Right ventricle myocardium inferior (tissue), 1 donor: ENCODE results near the gene SLC35D2. TPM values are rescaled to one million over a fixed set of nuclear protein-coding genes. Genes with fewer than 3 reads are reported as not detected.
A peak's percentile ranks its signal among the peaks of the same experiment; 100 is the strongest.
"Not testable (repeated sequence)": the region's sequence is repeated elsewhere in the genome, so short reads cannot be mapped to it uniquely, and the experiment has no call there.

Source experiments
- ATAC-seq: fragments of 200-7000 bp; cut with Tn5 transposase; one replicate; pipeline ENCODE4 v1.9.1; 2020; ENCODE audit warnings: mild to moderate bottlenecking, moderate library complexity
- DNase-seq: peaks from one replicate; pipeline ENCODE4 v3.0.0; 2021; ENCODE audit errors: missing footprints
- intact Hi-C: fragments of 100-400 bp; cut with DNase I; formaldehyde crosslinking; loops from one replicate; pipeline ENCODE4 v1.11.0; 2022
- total RNA-seq: library from RNA; stranded (reverse); fragmentation: NEBNext Ultra II Directional; extraction: Animal tissue kit (Norgen Biotek cat#: 25700); gene quantifications from one replicate; pipeline ENCODE4 v1.2.1, GENCODE V29; 2021
- donor health status: DM: no; HTN: yes; CAD: no; lungs with severe emphysema.

SLC35D2 gene
- total RNA-seq, 1 donor from 2014 or later: 14.7 TPM

DNA sequence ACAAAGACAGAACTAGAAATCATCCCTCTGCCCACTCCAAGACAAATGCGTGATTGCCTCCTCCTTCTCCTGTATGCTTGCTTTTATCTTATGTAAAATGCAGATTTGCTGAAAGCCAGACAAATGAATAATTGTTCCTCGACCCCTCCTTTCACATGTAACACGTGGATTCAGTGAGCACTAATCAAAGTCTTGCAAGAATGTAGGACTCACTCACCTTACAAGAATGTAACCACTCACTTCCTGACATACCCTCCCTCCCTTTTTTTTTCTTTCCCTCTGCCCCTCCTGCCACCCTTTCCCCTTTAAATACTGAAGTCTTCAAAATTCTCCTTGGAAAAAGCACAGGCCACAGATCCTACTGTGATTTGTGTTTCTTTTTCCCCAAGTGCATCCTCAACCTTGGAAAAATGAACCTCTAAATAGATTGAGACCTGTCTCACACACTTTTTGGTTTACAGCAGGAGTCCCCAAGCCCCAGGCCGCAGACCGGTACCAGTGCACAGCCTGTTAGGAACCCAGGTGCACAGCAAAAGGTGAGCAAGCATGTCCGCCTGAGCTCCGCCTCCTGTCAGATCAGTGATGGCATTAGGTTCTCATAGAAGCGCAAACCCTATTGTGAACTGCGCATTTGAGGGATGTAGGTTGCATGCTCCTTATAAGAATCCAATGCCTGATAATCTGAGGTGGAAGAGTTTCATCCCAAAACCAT is 52.1 kb downstream of the SLC35D2 start:
- intact Hi-C loops: no loop called here
- ATAC-seq: no peak

DNA sequence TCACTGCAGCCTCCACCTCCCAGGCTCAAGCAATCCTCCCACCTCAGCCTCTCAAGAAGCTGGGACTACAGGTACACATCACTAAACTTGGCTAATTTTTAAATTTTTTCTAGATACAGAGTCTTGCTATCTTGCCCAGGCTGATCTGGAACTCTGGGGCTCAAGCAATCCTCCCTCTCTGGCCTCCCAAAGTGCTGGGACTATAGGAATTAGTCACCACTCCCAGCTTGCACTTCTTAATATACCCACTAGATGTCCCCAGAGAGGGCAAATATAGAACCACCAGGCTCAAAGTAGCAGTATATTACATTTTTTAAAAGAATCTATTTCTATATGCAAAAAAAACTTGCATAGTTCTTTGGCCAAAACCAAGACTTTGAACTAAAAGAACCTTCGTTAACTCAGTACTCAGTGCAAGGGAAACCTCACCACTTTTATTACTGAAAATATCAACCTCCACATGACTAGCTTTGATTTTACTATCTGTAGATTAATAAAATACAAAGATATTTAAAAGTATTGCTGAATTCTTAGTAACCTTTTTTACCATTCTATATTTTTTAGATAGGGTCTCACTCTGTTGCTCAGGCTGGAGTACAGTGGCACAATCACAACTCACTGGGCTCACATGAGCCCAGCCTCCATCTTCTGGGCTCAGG is 55.7 kb downstream of the SLC35D2 start:
- DNase-seq (no peak), ATAC-seq (peak; percentile 62)
- intact Hi-C loops: loop anchor here (2.0 kb wide), 2 partner anchors 55 to 339 kb away; partner anchors contain the start of gene SLC35D2

More for the DNA sequence above, 52.1 kb downstream of the SLC35D2 start:
- DNase-seq: no peak

DNA sequence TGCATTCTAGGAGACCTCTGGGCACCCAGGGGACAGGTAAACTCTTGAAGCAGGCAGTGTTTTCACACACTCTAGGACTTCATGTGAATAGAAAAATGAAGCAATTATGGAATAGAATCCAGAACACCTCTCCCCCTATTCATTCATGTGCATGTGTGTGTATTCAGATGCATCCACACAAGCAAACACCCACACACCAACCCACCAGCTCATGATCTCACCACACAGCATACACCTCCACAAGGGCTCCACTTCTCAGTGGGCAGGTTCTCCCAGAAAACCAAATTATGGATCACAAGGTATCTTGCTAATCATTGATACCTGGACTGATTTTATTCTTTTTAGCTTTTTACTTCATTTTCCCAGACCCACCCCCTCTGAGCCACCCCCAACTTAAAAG is 60.3 kb downstream of the SLC35D2 start:
- no peak for ATAC-seq
- intact Hi-C loops: no loop called here
- no peak for DNase-seq

DNA sequence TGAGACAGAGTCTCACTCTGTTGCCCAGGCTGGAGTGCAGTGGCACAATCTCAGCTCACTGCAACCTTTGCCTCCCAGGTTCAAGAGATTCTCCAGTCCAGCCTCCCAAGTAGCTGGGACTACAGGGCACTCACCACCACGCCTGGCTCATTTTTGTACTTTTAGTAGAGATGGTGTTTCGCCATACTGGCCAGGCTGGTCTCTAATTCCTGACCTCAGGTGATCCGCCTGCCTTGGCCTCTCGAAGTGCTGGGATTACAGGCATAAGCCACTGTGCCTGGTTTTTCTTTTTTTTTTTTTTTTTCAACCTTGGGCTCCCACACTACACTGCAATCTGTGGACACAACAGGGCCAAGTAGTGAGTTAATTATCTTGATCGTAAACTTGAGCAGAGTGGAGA is 60.8 kb downstream of the SLC35D2 start:
- ATAC-seq, DNase-seq, intact Hi-C loops: not testable (repeated sequence)

DNA sequence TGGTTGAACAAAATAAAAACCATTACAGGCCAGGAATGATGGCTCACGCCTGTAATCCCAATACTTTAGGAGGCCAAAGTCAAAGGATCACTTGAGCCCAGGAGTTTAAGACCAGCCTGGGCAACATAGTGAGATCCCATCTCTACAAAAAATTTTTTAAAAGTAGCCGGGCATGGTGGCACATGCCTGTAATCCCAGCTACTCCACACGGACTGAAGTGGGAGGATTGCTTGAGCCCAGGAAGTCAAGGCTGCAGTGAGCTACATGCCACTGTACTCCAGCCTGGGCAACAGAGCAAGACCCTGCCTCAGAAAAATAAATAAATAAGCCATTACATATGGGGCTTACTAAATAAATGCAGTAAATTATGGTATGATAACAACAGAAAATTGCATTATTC is 61.3 kb downstream of the SLC35D2 start:
- DNase-seq, intact Hi-C loops, ATAC-seq: not testable (repeated sequence)

DNA sequence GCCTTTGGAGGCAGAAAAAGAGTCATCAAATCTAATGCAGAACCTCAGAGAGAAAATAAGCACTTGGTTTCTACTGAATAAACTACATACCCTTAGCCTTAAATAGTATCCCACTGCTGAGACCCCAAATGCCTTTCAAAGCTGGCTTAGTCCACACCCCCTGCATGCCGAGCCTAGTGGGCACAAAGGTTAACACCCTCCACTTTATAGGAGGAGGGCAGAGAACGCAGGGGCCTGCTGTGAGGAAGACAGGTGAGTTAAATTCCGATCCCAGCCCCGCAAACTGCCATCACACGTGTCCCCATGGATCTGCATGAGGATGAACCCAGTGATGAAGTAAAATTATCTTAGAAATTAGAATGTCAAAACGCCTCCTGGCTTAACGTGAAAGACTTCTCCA is 62.0 kb downstream of the SLC35D2 start:
- ATAC-seq (no peak), DNase-seq (no peak)
- intact Hi-C loops: no loop called here

DNA sequence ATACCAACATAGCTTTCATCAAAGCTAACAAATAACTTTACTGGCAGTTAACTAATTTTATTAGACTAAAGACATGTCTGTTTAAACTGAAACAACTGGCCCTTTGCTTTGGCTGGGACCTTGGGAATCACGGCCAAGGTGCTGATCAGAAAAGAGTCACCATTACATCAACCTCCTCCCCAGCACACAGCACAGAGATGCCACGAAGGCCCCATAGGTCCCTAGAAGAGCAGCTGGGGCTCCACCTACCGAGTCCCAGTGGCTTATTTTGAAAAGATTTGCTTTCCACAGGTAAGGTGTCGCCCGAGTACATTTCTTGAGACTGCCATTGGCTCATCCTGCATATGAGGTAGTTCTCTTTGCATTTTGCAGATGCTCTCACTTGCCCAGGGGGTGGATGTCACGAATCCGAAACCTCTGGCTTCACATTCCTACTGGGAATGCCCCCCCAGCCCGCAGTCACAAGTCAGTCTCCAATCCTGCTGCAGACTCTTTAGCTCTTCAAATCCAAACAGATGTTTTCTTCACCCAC is 62.7 kb downstream of the SLC35D2 start:
- intact Hi-C loops: no loop called here

DNA sequence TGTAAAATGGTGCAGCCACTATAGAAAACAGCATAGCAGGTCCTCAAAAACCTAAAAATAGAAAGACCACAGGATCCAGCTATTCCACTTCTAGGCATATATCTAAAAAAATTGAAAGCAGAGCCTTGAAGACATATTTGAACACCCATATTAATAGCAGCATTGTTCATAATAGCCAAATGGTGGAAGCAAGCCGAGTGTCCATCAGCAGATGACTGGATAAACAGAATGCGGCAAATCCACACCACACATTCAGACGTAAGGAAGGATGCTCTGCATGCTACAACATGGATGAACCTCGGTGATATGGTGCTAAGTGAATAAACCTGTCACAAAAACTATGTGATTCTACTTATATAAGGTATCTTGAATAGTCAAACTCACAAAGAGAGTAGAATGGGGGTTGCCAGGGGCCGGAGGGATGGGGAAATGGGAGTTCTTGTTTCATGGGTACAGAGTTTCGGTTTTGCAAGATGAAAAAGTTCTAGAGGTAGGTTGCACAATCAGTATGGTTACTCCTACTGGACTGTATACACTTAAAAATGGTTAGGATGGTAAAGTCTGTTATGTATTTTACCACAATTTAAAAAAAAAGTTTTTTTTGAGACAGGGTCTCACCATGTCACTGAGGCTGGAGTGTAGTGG is 64.5 kb downstream of the SLC35D2 start:
- ATAC-seq: no peak

More for the DNA sequence above, 62.7 kb downstream of the SLC35D2 start:
- DNase-seq: no peak
- ATAC-seq: no peak

DNA sequence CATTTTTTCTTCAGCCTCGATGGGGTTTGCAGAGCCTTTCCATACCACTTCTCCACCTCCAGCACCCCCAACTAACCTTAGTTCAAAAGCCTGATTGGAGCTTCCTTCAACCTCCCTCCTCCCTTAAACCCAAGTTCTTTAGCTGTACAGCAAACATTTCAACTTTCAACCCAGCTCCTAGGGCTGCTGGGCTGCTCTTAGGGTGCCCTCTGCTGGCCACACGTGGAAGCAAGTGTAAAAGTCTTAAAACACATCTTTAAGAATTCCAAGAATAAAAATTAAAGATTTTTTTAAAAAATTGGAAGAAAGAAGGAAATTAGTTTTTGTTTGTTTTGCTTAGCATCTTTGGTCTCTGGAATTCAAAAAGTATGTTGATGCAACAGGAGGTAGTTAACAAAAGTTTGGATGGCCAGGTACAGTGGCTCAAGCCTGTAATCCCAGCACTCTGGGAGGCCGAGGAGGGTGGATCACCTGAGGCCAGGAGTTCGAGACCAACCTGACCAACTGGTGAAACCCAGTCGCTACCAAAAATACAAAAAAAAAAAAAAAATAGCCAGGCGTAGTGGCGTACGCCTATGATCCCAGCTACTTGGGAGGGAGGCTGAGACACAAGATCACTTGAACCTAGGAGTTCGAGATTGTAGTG is 66.1 kb downstream of the SLC35D2 start:
- intact Hi-C loops: loop anchor here (1.0 to 5.0 kb wide), 2 partner anchors 85 to 100 kb away; no protein-coding TSS in a partner anchor
- DNase-seq (peak; percentile 72), ATAC-seq (peak; percentile 67)

More for the DNA sequence above, 64.5 kb downstream of the SLC35D2 start:
- no peak for DNase-seq
- intact Hi-C loops: loop anchor here (5.0 kb wide), 1 partner anchor 102 kb away; no protein-coding TSS in a partner anchor

DNA sequence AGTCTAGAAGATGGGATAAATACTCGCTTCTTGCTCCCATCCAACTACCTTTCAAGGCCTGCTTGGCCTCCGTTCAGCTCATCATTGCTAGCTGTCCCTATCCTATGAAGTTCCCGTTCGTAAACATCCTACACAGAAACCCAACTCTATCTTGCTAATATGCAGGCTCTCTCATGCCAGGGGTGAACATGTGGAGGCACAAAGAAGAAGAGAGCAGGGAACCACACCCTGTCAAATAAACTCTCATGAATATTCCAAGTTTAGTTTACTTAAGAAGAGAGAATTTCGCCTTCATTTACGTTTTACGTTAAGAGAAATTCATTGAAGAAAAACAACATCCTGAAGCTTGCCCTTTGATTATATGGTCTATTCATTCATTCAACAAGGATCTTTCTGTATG is 73.7 kb downstream of the SLC35D2 start:
- ATAC-seq (no peak), DNase-seq (no peak)
- intact Hi-C loops: no loop called here

DNA sequence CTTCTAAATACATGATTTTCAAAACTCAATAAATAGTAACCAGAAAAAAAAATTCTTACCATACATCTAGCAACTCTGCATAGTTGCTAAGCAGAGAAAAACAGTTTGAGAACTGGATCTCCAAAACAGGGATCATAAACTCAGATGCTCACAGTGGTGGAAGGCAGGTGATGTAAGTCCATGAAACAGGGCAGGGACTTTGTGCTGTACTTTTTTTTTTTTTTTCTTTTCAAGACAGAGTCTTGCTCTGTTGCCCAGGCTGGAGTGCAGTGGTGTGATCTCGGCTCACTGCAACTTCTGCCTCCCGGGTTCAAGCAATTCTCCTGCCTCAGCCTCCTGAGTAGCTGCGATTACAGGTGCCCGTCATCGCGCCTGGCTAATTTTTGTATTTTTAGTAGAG is 76.6 kb downstream of the SLC35D2 start:
- DNase-seq, ATAC-seq, intact Hi-C loops: not testable (repeated sequence)

DNA sequence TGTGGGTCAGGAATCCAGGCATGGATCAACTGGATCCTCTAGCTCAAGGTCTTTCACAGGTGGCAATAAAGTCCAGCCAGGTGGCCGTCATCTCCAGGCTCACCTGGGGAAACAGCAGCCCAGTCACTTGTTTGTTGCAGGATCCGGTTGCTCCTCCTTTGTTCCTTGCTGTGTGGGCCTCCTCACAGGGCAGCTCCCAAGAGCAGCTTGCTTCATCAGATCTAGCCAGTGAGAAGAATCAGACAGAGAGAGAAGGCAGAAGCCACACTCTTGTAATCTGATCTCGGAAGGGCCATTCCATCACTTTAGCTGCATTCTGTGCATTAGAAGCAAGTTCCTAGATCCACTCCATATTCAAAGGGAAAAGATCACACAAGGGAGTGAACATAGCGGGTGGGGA is 78.3 kb downstream of the SLC35D2 start:
- no peak for DNase-seq
- no peak for ATAC-seq
- intact Hi-C loops: no loop called here

DNA sequence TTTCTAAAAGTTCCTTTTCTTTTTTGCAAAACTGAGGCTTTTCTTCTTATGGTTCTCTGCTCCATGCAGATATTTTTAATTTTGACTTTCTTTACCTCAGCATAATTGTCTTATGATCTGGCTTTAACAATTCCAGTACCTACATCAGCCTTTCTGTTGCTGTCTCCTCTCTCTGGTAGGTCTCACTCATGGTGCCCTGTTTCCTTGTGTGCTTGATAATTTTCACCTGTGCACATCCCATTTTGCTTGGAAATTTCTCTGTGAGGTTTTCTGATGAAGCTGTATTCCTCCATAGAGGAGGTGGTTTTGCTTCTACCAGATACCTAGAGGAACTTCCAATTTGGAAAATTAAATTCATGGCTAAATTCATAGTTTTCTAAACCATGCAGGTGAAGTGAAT is 79.3 kb downstream of the SLC35D2 start:
- ATAC-seq: no peak

DNA sequence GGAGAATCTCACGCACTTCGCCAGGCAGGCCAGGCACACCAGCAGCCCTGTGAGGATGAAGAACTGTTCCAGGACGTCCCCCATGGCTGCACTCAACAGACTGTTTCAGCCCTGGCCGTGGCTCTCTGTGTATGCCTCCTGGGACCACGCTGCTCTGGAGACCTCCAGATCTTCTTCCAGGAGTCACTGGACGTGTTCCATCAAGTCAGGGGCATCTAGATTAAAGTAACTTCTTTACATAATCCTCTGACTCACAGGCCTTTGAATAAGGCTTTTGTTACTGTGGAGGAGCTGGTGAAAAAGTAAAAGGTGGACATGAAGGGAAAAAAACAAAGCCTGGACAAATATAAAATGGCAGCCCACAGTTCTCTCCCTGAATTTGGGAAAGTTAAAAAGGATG is 81.5 kb downstream of the SLC35D2 start, which contains the start of gene HSD17B3:
HSD17B3 (minus strand) TSS at position 156 of the 400 bp plus-strand sequence; CDS start at position 84, 72 bp downstream.
- ATAC-seq (no peak), DNase-seq (no peak)
- intact Hi-C loops: no loop called here

More for the DNA sequence above, 79.3 kb downstream of the SLC35D2 start:
- intact Hi-C loops: no loop called here
- no peak for DNase-seq

DNA sequence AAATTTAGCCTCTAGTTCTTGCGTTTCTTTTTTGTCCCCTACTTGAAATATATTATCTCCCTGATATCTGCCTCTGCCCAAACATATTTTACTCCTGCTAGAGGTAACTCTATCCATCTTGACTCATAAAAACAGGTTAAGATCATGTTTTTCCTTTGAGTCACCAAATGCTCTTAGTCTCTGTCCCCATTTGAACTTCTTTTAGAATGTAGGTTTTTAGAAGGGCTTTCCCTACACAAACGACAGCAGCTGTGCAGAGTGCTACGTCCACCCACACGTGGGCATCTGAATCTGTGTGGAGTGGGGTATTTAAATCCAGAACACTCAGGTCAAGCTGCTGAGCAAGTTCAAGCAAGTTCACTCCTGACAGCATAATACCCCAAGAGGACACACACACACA is 83.7 kb downstream of the SLC35D2 start:
- DNase-seq (no peak), ATAC-seq (no peak)
- intact Hi-C loops: no loop called here

DNA sequence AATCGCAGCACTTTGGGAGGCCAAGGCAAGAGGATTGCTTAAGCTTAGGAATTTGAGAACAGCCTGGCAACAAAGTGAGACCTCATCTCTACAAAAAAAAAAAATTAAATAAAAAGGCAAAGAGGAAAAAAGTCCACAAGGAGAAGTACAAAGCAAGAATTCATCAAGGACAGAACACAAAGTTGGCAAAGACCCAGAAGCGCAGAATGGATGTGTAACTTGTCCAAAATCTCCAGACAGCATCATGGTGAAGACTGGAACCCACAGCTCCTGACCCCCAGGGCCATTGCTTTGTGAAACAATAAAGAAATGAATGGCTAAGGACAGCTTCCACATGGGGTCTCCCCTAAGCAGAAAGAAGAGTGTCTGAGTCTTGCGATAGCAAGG is 89.4 kb downstream of the SLC35D2 start:
- ATAC-seq (no peak), DNase-seq (no peak)
- intact Hi-C loops: no loop called here

DNA sequence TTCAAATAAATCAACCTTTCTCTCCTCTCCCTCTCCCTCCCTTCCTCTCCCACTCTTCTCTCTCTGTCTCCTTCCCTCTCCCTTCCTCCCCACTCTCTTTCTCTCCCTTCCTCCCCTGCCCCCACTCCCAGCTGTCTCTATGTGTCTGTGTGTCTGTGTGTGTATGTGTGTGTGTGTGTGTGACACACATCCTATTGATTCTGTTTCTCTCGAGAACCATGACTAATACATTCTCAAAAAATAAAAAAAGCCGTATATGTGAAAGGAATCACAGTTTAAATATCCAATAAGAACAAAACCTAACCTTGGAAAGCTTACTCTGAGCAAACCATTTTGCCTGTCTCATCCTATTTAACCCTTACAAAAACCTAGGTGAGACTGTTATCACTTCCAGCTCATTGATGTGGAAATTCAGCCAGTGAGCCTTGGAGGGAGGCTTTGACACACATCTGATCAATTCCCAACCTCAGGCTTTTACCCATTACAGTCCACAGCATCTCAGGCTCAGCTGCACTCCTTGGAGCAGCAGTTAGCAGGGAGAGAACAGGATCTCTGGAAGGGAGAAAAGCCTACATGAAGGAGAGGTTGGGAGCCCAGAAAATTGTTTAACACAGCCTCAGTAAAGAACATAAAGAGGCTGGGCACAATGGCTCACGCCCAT is 89.9 kb downstream of the SLC35D2 start:
- DNase-seq: no peak
- intact Hi-C loops: no loop called here

DNA sequence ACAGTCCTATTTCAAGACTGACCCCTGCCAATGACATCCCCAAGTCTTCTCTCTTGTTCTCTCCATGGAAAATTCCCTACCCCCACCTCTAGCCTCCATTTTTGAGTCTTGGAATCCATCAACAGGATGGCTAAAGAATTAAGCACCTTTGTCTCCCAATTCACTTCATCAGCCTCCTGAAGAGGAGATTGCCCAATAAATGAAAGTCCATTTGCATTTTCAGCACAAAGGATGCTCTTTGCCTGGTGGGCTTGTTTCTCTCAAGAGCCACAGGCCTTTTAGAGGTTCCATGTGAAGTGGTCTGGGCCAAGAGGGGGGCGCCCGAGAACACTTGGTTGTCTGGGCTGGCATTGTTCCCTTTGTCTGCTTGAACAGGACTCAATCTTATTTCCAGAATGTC is 94.1 kb downstream of the SLC35D2 start:
- ATAC-seq: no peak
- DNase-seq: no peak
- intact Hi-C loops: no loop called here

More for the DNA sequence above, 89.9 kb downstream of the SLC35D2 start:
- ATAC-seq: no peak
